Measurements from ENCODE around the gene ZFR.

Gene ZFR

DNA sequence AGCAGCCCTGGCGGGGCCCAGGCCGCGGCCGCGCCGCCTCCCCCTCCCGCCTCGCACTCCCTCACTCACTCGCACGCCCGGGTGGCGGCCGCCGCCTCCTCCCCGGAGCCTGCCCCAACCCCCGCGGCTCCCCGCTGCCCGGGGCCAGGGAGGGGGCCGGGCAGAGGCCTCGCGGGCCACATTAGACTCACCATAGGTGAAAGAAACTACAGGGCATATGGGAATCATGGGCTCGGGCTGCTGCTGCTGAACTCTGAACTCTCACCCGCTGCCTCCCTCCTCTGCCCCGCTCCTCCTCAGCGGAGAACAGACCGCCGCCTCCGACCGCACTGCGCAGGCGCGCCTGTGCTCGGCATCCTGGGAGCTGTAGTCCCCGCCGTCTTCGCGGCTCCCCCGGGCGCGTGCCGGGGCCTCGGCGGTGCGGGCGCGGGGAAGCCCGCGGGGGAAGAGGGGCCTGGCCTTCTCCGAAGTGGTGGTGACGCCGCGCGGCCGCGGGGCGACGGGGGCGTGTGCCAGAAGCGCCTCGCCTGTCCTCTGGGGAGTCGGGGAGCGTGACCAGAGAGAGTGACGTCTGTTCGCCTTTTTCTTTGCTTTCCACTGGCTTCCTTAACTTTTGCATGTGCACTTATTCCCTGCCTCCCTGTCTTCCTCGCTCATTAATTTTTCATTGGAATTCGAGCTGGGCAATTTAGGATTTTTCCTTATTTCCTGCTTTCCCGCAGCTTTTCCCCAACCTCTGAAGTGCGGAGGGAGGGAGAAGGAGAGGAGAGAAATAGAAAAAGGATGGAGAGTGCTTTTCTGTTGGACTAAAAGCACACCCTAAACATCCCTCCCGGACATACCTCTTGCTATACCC lies at the start of gene ZFR:
Gene ZFR, minus strand, starts transcription at position 310 of the 856 bp plus-strand sequence. Its CDS starts 82 bp downstream, at position 228.
- peaks cover 40% of the 10 kb centered on the region for H3K4me1 Mint-ChIP-seq

DNA sequence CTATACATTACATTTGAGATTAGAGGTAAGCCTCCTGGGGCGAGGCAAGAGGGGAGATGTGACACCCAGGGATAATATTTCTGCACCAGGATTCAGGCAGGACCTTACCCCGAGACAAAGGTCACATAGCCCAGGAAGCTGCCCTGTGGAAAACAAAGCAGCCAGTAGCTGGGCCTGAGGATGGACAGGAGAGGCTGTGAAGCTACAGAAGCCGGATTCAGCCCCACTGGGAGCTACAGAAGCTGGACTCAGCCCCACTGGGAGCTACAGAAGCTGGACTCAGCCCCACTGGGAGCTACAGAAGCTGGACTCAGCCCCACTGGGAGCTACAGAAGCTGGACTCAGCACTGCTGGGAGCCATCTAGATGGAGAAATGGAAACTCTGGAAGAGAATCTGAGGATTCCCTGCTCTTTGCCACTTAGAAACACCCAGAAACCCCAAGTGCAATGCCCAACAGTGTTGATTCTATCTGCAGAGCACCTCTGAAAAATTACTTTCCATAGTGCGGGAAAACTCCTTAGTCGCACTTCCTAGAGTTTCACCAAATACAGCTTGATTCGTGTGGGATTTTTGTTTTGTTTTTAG lies 46.5 kb upstream of the ZFR start:
- Mint-ChIP-seq H3K9me3 (no peaks in the 10 kb centered on the region), H3K36me3 (ENCODE audit: low read depth) (no peaks in the 10 kb centered on the region), H3K4me1 (peaks cover 16% of the 10 kb centered on the region), H3K27me3 (ENCODE audit: low read depth) (peaks cover 5% of the 10 kb centered on the region), H3K27ac (peak overlapping the region in 2 of 3 experiments; percentile 6 to 30), H3K4me3 (no peak overlapping the region)
- TF ChIP-seq, protein P1, sequence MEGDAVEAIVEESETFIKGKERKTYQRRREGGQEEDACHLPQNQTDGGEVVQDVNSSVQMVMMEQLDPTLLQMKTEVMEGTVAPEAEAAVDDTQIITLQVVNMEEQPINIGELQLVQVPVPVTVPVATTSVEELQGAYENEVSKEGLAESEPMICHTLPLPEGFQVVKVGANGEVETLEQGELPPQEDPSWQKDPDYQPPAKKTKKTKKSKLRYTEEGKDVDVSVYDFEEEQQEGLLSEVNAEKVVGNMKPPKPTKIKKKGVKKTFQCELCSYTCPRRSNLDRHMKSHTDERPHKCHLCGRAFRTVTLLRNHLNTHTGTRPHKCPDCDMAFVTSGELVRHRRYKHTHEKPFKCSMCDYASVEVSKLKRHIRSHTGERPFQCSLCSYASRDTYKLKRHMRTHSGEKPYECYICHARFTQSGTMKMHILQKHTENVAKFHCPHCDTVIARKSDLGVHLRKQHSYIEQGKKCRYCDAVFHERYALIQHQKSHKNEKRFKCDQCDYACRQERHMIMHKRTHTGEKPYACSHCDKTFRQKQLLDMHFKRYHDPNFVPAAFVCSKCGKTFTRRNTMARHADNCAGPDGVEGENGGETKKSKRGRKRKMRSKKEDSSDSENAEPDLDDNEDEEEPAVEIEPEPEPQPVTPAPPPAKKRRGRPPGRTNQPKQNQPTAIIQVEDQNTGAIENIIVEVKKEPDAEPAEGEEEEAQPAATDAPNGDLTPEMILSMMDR (IDR thresholded peaks at IDR 0.05; ENCODE audit: unreplicated experiment in 3 of 3), result no peak

More for the DNA sequence above, at the start of gene ZFR:
- Mint-ChIP-seq H3K4me3 (peak within 1 kb of the TSS; percentile 94 to 98 (median 97)), H3K36me3 (ENCODE audit: low read depth) (peaks cover 25% of the 10 kb centered on the region), H3K9me3 (no peaks in the 10 kb centered on the region), H3K27ac (peak within 1 kb of the TSS; percentile 91 to 98 (median 96)), H3K27me3 (ENCODE audit: low read depth) (no peaks in the 10 kb centered on the region)
- TF ChIP-seq, protein P1 (IDR thresholded peaks at IDR 0.05; ENCODE audit: unreplicated experiment in 3 of 3), result no peak

DNA sequence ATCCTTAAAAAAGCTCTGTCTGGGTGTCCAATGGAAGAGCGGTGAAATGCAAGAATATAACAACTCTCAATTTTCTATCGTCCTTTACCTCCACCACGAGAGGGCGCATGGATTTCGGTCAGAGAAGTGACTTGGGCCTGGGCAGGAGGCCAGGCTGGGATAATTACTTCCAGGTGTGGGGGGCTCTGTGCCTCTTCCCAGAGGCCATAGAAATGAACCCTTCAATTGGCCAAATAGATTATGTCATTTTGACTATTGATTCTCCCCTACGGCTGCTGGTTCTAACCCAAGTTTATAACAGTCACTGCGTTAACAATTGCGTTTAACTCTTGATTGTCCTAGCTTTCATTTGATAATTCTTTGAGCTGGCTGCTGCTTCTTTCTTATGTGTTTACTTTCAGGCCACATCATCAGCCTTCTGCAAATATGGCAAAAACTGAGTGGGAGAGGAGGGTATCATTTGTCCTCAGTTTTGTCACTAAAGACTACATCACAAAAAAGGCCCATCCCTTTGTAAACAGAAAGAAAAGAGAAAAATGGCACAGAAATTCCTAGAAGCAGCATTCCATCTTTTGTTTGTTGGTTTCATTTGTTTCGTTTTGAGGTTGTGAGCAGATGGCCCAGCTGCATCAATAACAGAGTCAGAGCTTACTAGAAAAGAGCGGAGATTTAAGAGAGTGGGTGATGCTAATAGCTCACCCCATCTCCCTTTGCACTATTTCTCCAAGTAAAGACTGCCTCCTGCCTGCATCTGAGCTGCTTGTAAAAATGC lies 45.4 kb upstream of the ZFR start:
- Mint-ChIP-seq H3K36me3 (ENCODE audit: low read depth) (no peaks in the 10 kb centered on the region), H3K27me3 (ENCODE audit: low read depth) (peaks cover 8% of the 10 kb centered on the region), H3K27ac (peak overlapping the region; percentile 75 to 90 (median 89)), H3K9me3 (no peaks in the 10 kb centered on the region), H3K4me1 (peaks cover 15% of the 10 kb centered on the region), H3K4me3 (peak overlapping the region in 1 of 3 experiments; percentile 36)
- TF ChIP-seq, protein P1 (IDR thresholded peaks at IDR 0.05; ENCODE audit: unreplicated experiment in 3 of 3), result peak; percentile 72 to 86 (median 83)

DNA sequence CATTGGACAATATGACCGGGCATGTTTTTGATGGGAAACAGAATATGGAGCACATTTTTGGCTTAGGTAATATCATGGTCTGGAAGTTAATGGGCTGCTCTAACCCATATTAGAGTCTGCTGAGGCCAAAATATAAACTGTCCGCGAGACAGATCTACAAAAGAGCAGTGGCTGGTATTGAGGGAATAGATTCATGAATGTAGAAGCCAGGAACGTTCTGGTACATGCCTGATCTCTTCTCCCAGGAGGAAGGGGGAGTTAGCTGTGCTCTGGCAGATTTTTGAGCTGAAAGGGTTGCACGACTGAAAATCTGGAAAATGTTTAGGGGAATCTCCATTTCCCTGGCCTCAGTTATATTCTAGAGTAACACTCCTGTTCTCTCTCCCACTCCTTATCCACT lies 42.9 kb upstream of the ZFR start:
- Mint-ChIP-seq H3K27ac (no peak overlapping the region), H3K4me1 (peaks cover 15% of the 10 kb centered on the region), H3K9me3 (no peaks in the 10 kb centered on the region), H3K36me3 (ENCODE audit: low read depth) (no peaks in the 10 kb centered on the region), H3K27me3 (ENCODE audit: low read depth) (peaks cover 12% of the 10 kb centered on the region), H3K4me3 (no peak overlapping the region)
- TF ChIP-seq, protein P1 (IDR thresholded peaks at IDR 0.05; ENCODE audit: unreplicated experiment in 3 of 3), result no peak

DNA sequence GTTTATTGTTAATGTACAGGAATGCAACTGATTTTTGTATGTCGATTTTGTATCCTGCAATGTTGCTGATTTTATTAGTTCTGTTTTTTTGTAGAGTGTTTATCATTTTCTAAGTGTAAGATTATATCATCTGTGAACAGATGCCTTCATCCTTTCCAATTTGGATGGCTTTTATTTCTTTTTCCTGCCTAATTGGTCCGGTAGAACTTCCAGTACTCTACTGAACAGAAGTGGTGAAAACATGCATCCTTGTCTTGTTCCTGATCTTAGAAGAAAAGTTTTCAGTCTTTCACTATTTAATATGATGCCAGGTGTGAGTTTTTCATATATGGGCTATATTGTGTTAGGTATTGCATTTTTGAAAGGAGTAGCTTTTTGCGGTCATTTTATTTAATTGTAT lies 42.5 kb upstream of the ZFR start:
- Mint-ChIP-seq H3K27me3 (ENCODE audit: low read depth) (peaks cover 12% of the 10 kb centered on the region), H3K9me3 (no peaks in the 10 kb centered on the region), H3K27ac (no peak overlapping the region), H3K36me3 (ENCODE audit: low read depth) (no peaks in the 10 kb centered on the region), H3K4me3 (no peak overlapping the region), H3K4me1 (peaks cover 15% of the 10 kb centered on the region)
- TF ChIP-seq, protein P1 (IDR thresholded peaks at IDR 0.05; ENCODE audit: unreplicated experiment in 3 of 3), result no peak
